Stimulated activated CD8-positive, alpha-beta memory T cell treated with anti-CD3 and anti-CD28 coated beads, Interleukin-4, amount 100 ng/mL, for 24 hours (primary cell): ENCODE results near the gene HIC2.
"Not testable (repeated sequence)": the region's sequence is repeated elsewhere in the genome, so short reads cannot be mapped to it uniquely, and the experiment has no call there.

Experiments used
- DNase-seq: peaks from one replicate; pipeline ENCODE4 v3.0.0-alpha.2; 2020; ENCODE audit warnings: low read depth

HIC2 gene

DNA sequence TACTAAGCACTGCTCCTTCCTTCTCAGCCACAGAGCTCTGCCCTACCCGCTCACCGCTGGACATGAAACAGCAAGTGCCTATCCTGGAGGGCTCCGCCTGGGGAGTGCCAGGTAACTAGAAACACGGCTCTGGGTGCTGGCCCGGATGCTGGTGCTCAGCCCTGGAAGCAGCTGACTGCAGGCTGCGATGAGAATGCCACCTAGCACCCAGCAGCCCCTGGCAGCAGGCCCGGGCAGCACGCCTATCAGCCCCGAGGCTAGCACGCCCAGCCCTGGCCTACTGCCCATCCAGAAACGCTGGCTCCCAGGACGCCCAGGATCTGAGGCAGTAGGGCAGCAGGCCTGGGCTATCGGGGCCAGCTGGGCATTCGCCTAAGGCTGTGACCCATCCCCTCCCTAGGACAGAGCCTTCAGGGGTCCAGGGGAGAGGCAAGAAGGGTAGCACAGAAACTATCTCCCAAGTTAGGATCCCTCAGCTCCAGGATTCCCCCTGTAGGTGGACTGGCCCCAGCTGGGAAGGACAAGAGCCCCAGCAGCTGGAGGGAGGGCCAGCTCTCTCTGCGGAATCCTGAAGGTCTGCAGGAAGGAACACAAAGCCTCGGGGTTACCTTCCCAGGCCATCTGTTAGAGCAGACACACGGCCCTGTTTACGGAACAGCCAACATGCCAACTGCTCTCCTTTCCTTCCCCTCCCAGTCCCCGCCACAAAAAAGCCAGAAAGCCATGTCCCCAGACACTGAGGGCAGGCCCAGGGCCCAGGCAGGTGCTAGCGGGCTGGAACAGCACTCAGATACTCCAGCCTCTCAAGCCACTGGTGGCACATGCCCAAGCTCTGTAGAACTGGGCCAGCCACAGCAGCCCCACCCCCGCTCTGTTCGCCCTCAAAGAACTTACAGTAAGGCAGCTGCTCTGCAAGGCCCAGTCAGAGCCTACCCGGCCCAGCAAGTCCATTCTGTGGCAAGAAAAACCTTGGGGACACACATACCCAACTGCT is 76.9 kb downstream of the HIC2 start:
- not testable (repeated sequence) for DNase-seq

DNA sequence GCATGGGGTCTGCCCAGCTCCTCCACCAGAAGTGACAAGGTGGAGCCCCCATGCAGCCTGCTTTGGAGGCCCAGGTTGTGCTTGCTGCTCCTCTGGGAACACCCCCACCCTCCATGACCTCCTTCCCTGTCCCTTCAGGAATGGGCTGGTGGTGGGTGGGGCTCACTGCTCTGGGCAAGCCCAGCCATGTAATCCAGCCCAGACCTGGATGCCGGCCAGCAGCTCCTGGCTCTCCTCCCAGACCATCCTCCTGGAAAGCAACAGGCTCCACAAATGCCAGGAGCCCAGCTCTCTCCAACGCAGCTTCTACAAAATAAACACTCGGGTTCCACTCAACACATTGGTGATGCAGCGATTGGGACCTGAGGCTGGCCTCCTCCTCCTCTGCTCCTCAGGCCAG is 80.8 kb downstream of the HIC2 start:
- DNase-seq, result not testable (repeated sequence)

DNA sequence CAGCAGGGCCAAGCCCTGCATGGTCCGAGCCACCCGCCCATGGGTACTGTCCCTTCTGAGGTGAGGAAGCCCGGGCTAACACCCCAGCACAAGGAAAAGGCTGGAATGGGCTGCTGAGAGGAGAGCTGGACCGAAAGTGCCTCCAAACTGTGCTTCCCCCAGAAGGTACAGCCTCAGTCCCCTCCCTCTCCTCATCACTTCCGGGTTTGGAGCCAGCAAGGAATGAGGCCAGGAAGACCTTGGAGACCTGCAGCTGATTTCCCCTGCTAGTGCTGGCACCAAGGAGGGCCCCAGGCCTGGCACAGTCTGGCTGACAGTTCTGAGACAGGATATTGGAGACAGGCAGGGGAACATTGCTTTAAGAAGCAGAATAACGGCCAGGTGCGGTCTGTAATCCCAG is 81.3 kb downstream of the HIC2 start:
- DNase-seq, result not testable (repeated sequence)

DNA sequence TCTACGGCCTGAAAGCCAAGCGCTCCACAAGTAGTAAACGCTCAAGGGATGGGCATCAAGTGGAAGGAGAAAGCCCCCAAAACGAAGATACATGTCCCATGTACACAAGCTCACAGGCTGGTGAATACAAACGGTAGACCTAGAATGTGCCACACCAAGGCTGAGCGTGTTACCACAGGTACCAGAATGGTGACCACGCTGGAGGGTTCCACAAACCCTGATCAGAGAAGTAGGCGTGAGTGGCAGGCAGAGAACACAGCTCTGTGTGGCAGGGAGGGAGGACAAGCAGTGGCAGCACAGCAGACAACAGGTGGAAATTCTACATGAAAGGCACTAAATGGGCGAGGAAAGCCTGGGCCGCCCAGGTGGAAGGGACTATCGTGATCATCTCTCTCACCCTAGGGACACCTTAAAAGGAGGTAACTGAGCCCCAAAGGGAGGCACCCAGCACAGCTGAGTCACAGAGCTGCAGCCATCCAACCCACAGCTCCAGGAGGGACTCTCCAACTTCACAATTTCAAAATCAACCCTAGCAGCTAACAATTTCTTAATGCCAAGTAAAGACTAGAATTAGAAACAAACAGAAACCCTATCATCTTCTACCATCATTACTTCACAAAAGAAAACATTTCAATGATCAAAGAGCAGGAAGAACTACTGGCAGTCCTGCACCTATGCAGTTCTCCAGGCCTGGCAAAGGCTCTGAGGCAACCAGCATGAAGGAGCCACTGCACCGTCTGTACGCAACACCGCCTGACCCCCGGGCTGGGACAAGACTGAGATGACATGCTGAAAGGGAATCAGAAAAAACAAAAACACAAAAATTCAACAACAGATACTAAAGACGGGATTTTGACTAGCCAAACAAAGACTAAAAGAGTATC is 82.7 kb downstream of the HIC2 start:
- DNase-seq, result not testable (repeated sequence)
